ENCODE results near the gene FTCD.

Gene FTCD

GRCh38 chr21:46092026-46092764 lies 63.2 kb downstream of the FTCD start:
- peak; percentile 99 for DNase-seq

DNA sequence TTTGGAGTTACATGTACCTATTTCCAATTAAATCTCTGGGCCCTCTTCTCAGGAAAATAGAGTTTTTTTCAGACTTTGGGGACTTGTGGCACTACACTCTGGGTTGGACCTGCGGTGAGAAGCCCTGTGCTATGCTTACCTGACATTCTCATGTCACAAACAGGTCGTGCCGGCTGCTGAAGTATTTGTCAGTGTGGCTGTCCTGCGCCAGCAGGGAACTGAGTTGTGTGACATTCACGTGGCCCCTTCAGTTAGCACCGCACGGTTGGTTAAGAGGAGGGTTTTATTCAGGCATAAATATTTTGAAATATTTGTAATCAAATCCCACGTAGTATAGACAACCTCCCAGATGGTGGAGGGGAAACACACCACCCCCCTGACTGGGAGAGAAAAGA lies 63.8 kb downstream of the FTCD start:
- no peak for DNase-seq

- DNase-seq: no peak
Measured at GRCh38 chr21:46091118-46091517, 64.3 kb downstream of the FTCD start.

- DNase-seq: no peak
Measured at GRCh38 chr21:46089285-46089684, 66.1 kb downstream of the FTCD start.

GRCh38 chr21:46088189-46088588 lies 67.2 kb downstream of the FTCD start:
- no peak for DNase-seq

- DNase-seq: peak; percentile 68
Measured at GRCh38 chr21:46087641-46088040, 67.7 kb downstream of the FTCD start.

Measured in fibroblast of skin of abdomen (primary cell).